Smooth muscle cell (in vitro differentiated cells): Measurements from ENCODE around the gene SERPINA4. TPM values are rescaled to one million over a fixed set of nuclear protein-coding genes. Genes with fewer than 3 reads are reported as not detected.

Experiments
- DNase-seq: peaks from one replicate; lab custom pipeline; 2025; ENCODE audit not compliant: unreplicated experiment; lab: John Stamatoyannopoulos, UW
- H2AFZ ChIP-seq: fragments of 200-600 bp; sonication (generic); 2 replicates; pipeline ENCODE4 v1.6.0; 2016; ENCODE audit warnings: antibody characterized with exemption, low read depth, mild to moderate bottlenecking
- H3F3A ChIP-seq: fragments of 200-600 bp; sonication (generic); 2 replicates; pipeline ENCODE4 v1.6.0; 2017; ENCODE audit warnings: antibody characterized with exemption, low read depth
- H3K27ac ChIP-seq: fragments of 200-600 bp; sonication (generic); 2 replicates; pipeline ENCODE4 v1.5.1; 2016; ENCODE audit warnings: low read depth, mild to moderate bottlenecking
- H3K27me3 ChIP-seq: fragments of 200-600 bp; sonication (generic); 2 replicates; pipeline ENCODE4 v1.6.1; 2016; ENCODE audit warnings: low read depth, mild to moderate bottlenecking
- H3K36me3 ChIP-seq: fragments of 200-600 bp; sonication (generic); 2 replicates; pipeline ENCODE4 v1.5.1; 2016; ENCODE audit warnings: low read depth
- H3K4me1 ChIP-seq: fragments of 200-600 bp; sonication (generic); 2 replicates; pipeline ENCODE4 v1.5.1; 2016; ENCODE audit warnings: low read depth
- H3K4me2 ChIP-seq: fragments of 200-600 bp; sonication (generic); 2 replicates; pipeline ENCODE4 v1.6.0; 2016; ENCODE audit warnings: mild to moderate bottlenecking
- H3K4me3 ChIP-seq: fragments of 200-600 bp; sonication (generic); 2 replicates; pipeline ENCODE4 v1.5.1; 2016; ENCODE audit warnings: mild to moderate bottlenecking
- H3K79me2 ChIP-seq: fragments of 200-600 bp; sonication (generic); 2 replicates; pipeline ENCODE4 v1.6.0; 2016; ENCODE audit warnings: low read depth, mild to moderate bottlenecking
- H3K9ac ChIP-seq: fragments of 200-600 bp; sonication (generic); 2 replicates; pipeline ENCODE4 v1.6.0; 2016; ENCODE audit warnings: low read depth
- H3K9me3 ChIP-seq: fragments of 200-600 bp; sonication (generic); replicated peaks from 2 replicates; pipeline ENCODE4 v1.5.1; 2016; ENCODE audit warnings: low read depth
- H4K20me1 ChIP-seq: fragments of 200-600 bp; sonication (generic); 2 replicates; pipeline ENCODE4 v1.6.0; 2016; ENCODE audit warnings: low read depth
- CTCF ChIP-seq: fragments of 200-600 bp; sonication (generic); IDR thresholded peaks from 2 replicates; pipeline ENCODE4 v1.5.1; 2017; ENCODE audit warnings: borderline replicate concordance, mild to moderate bottlenecking, antibody characterized with exemption; ENCODE audit not compliant: insufficient read depth, poor library complexity, severe bottlenecking
- WGBS: methylation state at CpG from one replicate; pipeline ENCODE4 v1.1.7; 2016; ENCODE audit warnings: low lambda C conversion rate; 5-methylcytosine and 5-hydroxymethylcytosine counted together
- polyA plus RNA-seq: library from polyadenylated mRNA; unstranded; fragments of >200 nt; fragmentation: Nextera tagmentation; extraction: Ambion mirVana; gene quantifications from 2 replicates; pipeline ENCODE4 v1.2.1, GENCODE V29; 2016
- total RNA-seq: library from RNA; depleted of rRNA; stranded (reverse); fragments of >200 nt; gene quantifications from 2 replicates; pipeline ENCODE4 v1.2.3, GENCODE V29; 2014

SERPINA4 gene
- total and polyA plus RNA-seq, 2 experiments from 2014 or later: not detected

DNA sequence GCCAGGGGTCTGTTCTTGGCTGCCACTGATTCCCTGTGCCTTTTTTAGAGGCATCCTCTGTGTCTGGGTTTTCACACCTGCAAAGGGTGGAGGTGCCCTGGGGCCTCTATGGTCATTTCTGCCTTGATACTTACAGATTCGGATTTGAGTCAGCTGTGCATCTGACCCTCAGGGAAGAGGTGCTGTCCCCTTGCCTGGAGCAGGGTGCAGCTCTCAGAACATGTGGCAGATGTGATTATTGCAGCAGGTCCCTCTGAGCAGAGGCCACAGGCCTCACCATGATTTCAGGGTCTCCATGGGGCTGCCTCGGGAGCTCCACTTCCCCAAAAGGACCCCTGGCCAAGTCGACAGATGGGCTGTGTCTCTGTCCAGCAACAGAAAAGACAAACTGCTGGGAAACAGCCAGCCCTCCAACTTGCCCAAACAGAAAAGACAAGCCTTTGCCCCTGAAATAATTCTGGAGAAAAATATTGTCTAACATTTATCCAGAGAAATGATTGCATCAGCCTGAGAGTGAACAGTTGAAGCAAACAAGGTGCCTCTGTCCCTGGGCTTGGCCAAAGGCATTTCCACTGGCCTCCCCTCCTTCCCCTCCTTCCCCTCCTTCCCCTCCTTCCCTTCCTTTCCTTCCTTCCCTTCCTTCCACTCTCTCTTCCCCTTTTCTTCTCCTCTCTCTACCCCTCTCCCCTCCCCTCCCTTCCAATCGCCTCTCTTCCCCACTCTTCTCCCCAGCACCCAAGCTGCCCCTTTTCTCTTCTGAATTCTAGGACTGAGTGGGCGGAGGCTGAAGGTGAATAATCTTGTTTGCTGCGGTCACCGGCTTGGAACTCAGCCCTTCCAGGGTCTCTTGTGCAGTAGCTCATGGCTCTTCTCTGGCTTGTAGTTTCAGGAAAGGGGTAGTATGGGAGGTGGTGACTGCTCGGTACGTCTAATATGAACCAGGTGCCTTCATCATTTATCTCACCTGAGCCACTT lies 51.6 kb downstream of the SERPINA4 start:
- H4K20me1 ChIP-seq: no peaks in the 10 kb centered on the region
- H3K27me3 ChIP-seq: no peaks in the 10 kb centered on the region
- no peak overlapping the region for H3K27ac ChIP-seq
- no peaks in the 10 kb centered on the region for H3F3A ChIP-seq
- no peak overlapping the region for H2AFZ ChIP-seq
- H3K79me2 ChIP-seq: no peaks in the 10 kb centered on the region
- peaks cover 3% of the 10 kb centered on the region for H3K9me3 ChIP-seq
- 73% methylated on average over 9 of the region's 9 CpGs for WGBS
- H3K9ac ChIP-seq: no peak overlapping the region
- no peak for DNase-seq
- H3K4me3 ChIP-seq: no peak overlapping the region
- peaks cover 6% of the 10 kb centered on the region for H3K4me1 ChIP-seq
- H3K36me3 ChIP-seq: no peaks in the 10 kb centered on the region
- no peak overlapping the region for H3K4me2 ChIP-seq
- no peak for TF ChIP-seq CTCF

DNA sequence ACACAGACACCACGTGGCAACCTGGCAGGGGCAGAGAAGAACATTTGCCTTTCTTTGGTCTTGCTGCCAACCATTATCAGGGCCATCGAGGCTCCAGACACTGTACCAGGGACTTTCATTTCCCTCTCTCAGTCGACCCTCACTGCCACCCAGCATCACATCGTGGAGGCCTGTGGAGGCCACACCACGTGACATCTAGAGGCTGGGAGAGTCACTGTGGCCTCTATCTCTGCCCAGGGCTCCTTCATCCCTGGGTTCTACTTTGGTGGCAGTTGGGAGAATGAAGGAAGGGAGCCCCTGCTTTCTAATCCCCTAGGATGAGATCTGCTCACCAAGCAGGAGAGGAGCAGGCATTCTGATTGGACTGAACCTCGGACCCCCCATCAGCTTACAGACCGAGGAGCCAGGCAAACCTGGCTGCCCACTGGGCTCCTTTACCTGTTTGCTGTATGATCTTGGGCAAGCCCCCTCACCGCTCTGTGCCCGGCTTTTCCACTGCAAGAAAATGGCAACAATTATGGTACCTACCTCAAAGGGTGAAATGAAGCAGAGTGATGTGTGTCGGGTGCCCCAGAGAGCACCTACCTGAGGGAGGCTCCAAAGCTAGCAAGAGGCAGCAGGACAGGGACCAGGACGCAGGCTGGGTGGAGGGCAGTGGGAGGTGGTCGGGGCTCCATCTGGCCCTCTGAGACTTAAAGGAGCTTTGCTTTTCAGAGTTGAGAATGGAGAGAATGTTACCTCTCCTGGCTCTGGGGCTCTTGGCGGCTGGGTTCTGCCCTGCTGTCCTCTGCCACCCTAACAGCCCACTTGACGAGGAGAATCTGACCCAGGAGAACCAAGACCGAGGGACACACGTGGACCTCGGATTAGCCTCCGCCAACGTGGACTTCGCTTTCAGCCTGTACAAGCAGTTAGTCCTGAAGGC lies 52.7 kb downstream of the SERPINA4 start:
- 91% methylated on average over 20 of the region's 20 CpGs for WGBS
- Histone ChIP-seq H4K20me1 (no peaks in the 10 kb centered on the region), H3K27ac (no peak overlapping the region), H3K4me2 (no peak overlapping the region), H3K27me3 (no peaks in the 10 kb centered on the region), H3K36me3 (no peaks in the 10 kb centered on the region), H3F3A (no peaks in the 10 kb centered on the region), H3K9ac (no peak overlapping the region), H3K79me2 (no peaks in the 10 kb centered on the region), H2AFZ (no peak overlapping the region), H3K4me3 (no peak overlapping the region), H3K4me1 (peaks cover 6% of the 10 kb centered on the region), H3K9me3 (peaks cover 3% of the 10 kb centered on the region)
- no peak for DNase-seq
- TF ChIP-seq CTCF: no peak

DNA sequence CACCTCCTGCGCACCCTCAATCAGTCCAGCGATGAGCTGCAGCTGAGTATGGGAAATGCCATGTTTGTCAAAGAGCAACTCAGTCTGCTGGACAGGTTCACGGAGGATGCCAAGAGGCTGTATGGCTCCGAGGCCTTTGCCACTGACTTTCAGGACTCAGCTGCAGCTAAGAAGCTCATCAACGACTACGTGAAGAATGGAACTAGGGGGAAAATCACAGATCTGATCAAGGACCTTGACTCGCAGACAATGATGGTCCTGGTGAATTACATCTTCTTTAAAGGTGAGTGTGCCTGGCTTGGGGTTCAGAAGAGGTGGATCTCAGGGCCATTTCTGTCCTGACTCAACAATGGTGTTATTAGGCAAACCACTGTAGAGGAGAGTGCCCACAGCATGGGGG lies 53.6 kb downstream of the SERPINA4 start:
- Histone ChIP-seq H2AFZ (no peak overlapping the region), H3K4me3 (no peak overlapping the region), H4K20me1 (no peaks in the 10 kb centered on the region), H3K4me1 (peaks cover 6% of the 10 kb centered on the region), H3K36me3 (no peaks in the 10 kb centered on the region), H3K9me3 (peaks cover 3% of the 10 kb centered on the region), H3F3A (no peaks in the 10 kb centered on the region), H3K4me2 (no peak overlapping the region), H3K27ac (no peak overlapping the region), H3K27me3 (no peaks in the 10 kb centered on the region), H3K79me2 (no peaks in the 10 kb centered on the region), H3K9ac (no peak overlapping the region)
- 92% methylated on average over 7 of the region's 7 CpGs for whole genome bisulfite sequencing
- no peak for TF ChIP-seq CTCF
- DNase-seq: no peak
